Activated T-helper 1 cell treated with anti-CD3 and anti-CD28 coated beads, Interleukin-12 subunit alpha, Interleukin-12 subunit beta, Interleukin-2, Interleukin-4 antibody, amounts not matched to agents 30 ng/mL and 10 ng/mL and 1 ng/mL, durations not matched to agents 14 hours and 24 hours and 36 hours (primary cell): Measurements from ENCODE around the gene CWC15. TPM values are rescaled to one million over a fixed set of nuclear protein-coding genes. Genes with fewer than 3 reads are reported as not detected.
"Not testable (repeated sequence)": the region's sequence is repeated elsewhere in the genome, so short reads cannot be mapped to it uniquely, and the experiment has no call there.

ENCODE experiments used
- DNase-seq: peaks from one replicate; pipeline ENCODE4 v3.0.0; 2021; ENCODE audit warnings: low spot score
- H3K27ac Mint-ChIP-seq: one replicate; pipeline ENCODE4 v1.8.0; 2021; ENCODE audit warnings: mild to moderate bottlenecking, mixed read lengths
- H3K27me3 Mint-ChIP-seq: one replicate; pipeline ENCODE4 v1.8.0; 2022; ENCODE audit warnings: mild to moderate bottlenecking, moderate library complexity, mixed read lengths; ENCODE audit not compliant: insufficient read depth
- H3K36me3 Mint-ChIP-seq: one replicate; pipeline ENCODE4 v1.8.0; 2021; ENCODE audit warnings: low read depth, mixed read lengths
- H3K4me1 Mint-ChIP-seq: one replicate; pipeline ENCODE4 v1.8.0; 2021; ENCODE audit warnings: low read depth, mixed read lengths
- H3K4me3 Mint-ChIP-seq: one replicate; pipeline ENCODE4 v1.8.0; 2021; ENCODE audit warnings: mild to moderate bottlenecking, moderate library complexity, mixed read lengths
- H3K9me3 Mint-ChIP-seq: one replicate; pipeline ENCODE4 v1.8.0; 2021; ENCODE audit warnings: mixed read lengths
- intact Hi-C: fragments of 100-400 bp; cut with micrococcal nuclease; formaldehyde crosslinking; loops from one replicate; pipeline ENCODE4 v1.15.1; 2024
- total RNA-seq: library from RNA; stranded (reverse); gene quantifications from 2 replicates; pipeline ENCODE4 v1.2.3, GENCODE V29; 2022

CWC15 gene
- total RNA-seq, 1 donor from 2014 or later = 101 TPM

GRCh38 chr11:94939346-94939745, 34.0 kb downstream of the CWC15 start:
- no peak overlapping the region for H3K4me3 Mint-ChIP-seq
- DNase-seq = no peak
- intact Hi-C loops = no loop called here
- H3K27me3 Mint-ChIP-seq = peaks cover 16% of the 10 kb centered on the region
- peaks cover 9% of the 10 kb centered on the region for H3K4me1 Mint-ChIP-seq
- no peaks in the 10 kb centered on the region for H3K9me3 Mint-ChIP-seq
- H3K27ac Mint-ChIP-seq = no peak overlapping the region
- no peaks in the 10 kb centered on the region for H3K36me3 Mint-ChIP-seq

- Mint-ChIP-seq H3K27ac (no peak overlapping the region), H3K27me3 (peaks cover 11% of the 10 kb centered on the region), H3K9me3 (no peaks in the 10 kb centered on the region), H3K4me3 (no peak overlapping the region), H3K4me1 (peaks cover 12% of the 10 kb centered on the region), H3K36me3 (no peaks in the 10 kb centered on the region)
- no peak for DNase-seq
- intact Hi-C loops = no loop called here
Observed at GRCh38 chr11:94938095-94939055, 35.0 kb downstream of the CWC15 start.

- H3K4me3 Mint-ChIP-seq = no peak overlapping the region
- no peaks in the 10 kb centered on the region for H3K36me3 Mint-ChIP-seq
- H3K27ac Mint-ChIP-seq = no peak overlapping the region
- DNase-seq = no peak
- peaks cover 12% of the 10 kb centered on the region for H3K4me1 Mint-ChIP-seq
- intact Hi-C loops = no loop called here
- H3K9me3 Mint-ChIP-seq = peaks cover 4% of the 10 kb centered on the region
- peaks cover 11% of the 10 kb centered on the region for H3K27me3 Mint-ChIP-seq
Observed at GRCh38 chr11:94934846-94935245, 38.5 kb downstream of the CWC15 start.

GRCh38 chr11:94934362-94934761, 39.0 kb downstream of the CWC15 start:
- intact Hi-C loops = no loop called here
- no peak for DNase-seq
- Mint-ChIP-seq H3K27me3 (peaks cover 8% of the 10 kb centered on the region), H3K27ac (no peak overlapping the region), H3K4me3 (no peak overlapping the region), H3K36me3 (no peaks in the 10 kb centered on the region), H3K4me1 (peaks cover 12% of the 10 kb centered on the region), H3K9me3 (peaks cover 4% of the 10 kb centered on the region)

GRCh38 chr11:94933223-94934130, 39.9 kb downstream of the CWC15 start:
- Mint-ChIP-seq H3K4me1 (peaks cover 12% of the 10 kb centered on the region), H3K27ac (no peak overlapping the region), H3K9me3 (peaks cover 4% of the 10 kb centered on the region), H3K27me3 (peaks cover 8% of the 10 kb centered on the region), H3K36me3 (no peaks in the 10 kb centered on the region), H3K4me3 (no peak overlapping the region)
- intact Hi-C loops = no loop called here
- DNase-seq = no peak

GRCh38 chr11:94932503-94932902, 40.9 kb downstream of the CWC15 start:
- H3K27ac Mint-ChIP-seq = no peak overlapping the region
- intact Hi-C loops = no loop called here
- H3K27me3 Mint-ChIP-seq = peaks cover 8% of the 10 kb centered on the region
- peaks cover 4% of the 10 kb centered on the region for H3K9me3 Mint-ChIP-seq
- no peak overlapping the region for H3K4me3 Mint-ChIP-seq
- peaks cover 12% of the 10 kb centered on the region for H3K4me1 Mint-ChIP-seq
- DNase-seq = no peak
- H3K36me3 Mint-ChIP-seq = no peaks in the 10 kb centered on the region

- H3K9me3 Mint-ChIP-seq, H3K27ac Mint-ChIP-seq, intact Hi-C loops, H3K36me3 Mint-ChIP-seq, DNase-seq, H3K27me3 Mint-ChIP-seq, H3K4me3 Mint-ChIP-seq: not testable (repeated sequence)
- H3K4me1 Mint-ChIP-seq = peaks cover 12% of the 10 kb centered on the region
Observed at GRCh38 chr11:94932072-94932471, 41.3 kb downstream of the CWC15 start.

GRCh38 chr11:94928117-94928990, 45.0 kb downstream of the CWC15 start:
- Mint-ChIP-seq H3K9me3 (peaks cover 18% of the 10 kb centered on the region), H3K27me3 (no peaks in the 10 kb centered on the region), H3K4me3 (no peak overlapping the region), H3K27ac (no peak overlapping the region), H3K36me3 (peaks cover 5% of the 10 kb centered on the region), H3K4me1 (peaks cover 23% of the 10 kb centered on the region)
- intact Hi-C loops = no loop called here
- no peak for DNase-seq

- H3K36me3 Mint-ChIP-seq = peaks cover 5% of the 10 kb centered on the region
- H3K27ac Mint-ChIP-seq = no peak overlapping the region
- H3K9me3 Mint-ChIP-seq = peaks cover 14% of the 10 kb centered on the region
- no peak overlapping the region for H3K4me3 Mint-ChIP-seq
- H3K27me3 Mint-ChIP-seq = peaks cover 2% of the 10 kb centered on the region
- H3K4me1 Mint-ChIP-seq = peaks cover 23% of the 10 kb centered on the region
- no peak for DNase-seq
- intact Hi-C loops = no loop called here
Observed at GRCh38 chr11:94926698-94927237, 46.6 kb downstream of the CWC15 start.

- Mint-ChIP-seq H3K27ac (no peak overlapping the region), H3K36me3 (peaks cover 5% of the 10 kb centered on the region), H3K9me3 (peaks cover 14% of the 10 kb centered on the region), H3K4me3 (no peak overlapping the region), H3K4me1 (peaks cover 23% of the 10 kb centered on the region), H3K27me3 (peaks cover 2% of the 10 kb centered on the region)
- intact Hi-C loops = no loop called here
- DNase-seq = no peak
Observed at GRCh38 chr11:94926271-94926625, 47.1 kb downstream of the CWC15 start.

GRCh38 chr11:94925422-94926270, 47.7 kb downstream of the CWC15 start:
- intact Hi-C loops = no loop called here
- H3K27me3 Mint-ChIP-seq = peaks cover 3% of the 10 kb centered on the region
- H3K9me3 Mint-ChIP-seq = peaks cover 14% of the 10 kb centered on the region
- peaks cover 23% of the 10 kb centered on the region for H3K4me1 Mint-ChIP-seq
- H3K27ac Mint-ChIP-seq = peak overlapping the region; percentile 7
- no peak for DNase-seq
- H3K4me3 Mint-ChIP-seq = no peak overlapping the region
- peaks cover 5% of the 10 kb centered on the region for H3K36me3 Mint-ChIP-seq
